GM19324 (cell line): ENCODE results near the gene ENTHD1.

Experiments used
- ATAC-seq: cut with Tn5 transposase; IDR thresholded peaks from one replicate; pipeline ENCODE4 v1.9.1; 2021; ENCODE audit warnings: mild to moderate bottlenecking, moderate library complexity; ENCODE audit not compliant: unreplicated experiment, low FRiP score

The ENTHD1 gene

DNA sequence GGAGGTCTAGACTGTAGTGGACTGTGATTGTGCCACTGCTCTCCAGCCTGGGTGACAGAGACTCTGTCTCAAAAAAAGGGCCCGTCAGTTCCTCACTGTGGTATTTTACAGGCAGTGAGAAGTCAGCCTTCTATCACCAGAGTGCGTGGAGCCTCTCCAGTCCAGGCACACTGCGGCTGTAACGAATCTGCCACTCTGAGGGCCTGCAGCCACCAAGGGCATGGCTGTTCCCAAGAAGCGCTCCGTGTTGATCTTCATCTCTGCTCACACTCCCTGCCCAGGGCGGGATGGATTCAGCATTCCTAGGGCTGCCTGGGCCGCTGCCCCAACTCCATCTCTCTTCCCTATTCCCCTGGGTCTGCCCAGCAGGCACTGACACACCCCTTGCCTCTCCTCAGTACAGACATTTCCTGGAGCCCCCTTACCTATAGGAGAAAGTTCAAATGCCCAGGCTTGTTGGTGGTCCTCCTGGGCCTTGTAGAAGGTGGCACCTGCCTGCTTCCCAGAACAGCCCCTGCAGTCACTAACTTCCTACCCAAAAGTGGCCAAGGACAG lies 174.6 kb downstream of the ENTHD1 start:
- ATAC-seq: no peak

DNA sequence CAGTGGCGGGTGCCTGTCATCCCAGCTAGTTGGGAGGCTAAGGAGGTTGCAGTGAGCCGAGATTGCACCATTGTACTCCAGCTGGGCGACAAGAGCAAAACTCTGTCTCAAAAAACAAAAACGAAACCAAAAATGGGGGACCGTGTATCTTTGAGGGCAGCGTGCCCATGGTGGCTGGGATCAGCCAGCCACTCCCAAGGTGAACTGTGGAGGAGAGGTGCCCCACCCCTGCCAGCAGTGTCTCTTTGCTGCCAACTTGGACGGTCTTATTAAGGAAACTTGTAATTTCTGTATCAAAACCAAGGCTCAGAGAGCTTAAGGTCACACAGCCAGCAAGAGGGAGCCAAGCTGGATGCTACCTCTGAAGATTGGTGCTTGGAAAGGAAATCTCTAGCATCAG lies 175.4 kb downstream of the ENTHD1 start:
- ATAC-seq: no peak

DNA sequence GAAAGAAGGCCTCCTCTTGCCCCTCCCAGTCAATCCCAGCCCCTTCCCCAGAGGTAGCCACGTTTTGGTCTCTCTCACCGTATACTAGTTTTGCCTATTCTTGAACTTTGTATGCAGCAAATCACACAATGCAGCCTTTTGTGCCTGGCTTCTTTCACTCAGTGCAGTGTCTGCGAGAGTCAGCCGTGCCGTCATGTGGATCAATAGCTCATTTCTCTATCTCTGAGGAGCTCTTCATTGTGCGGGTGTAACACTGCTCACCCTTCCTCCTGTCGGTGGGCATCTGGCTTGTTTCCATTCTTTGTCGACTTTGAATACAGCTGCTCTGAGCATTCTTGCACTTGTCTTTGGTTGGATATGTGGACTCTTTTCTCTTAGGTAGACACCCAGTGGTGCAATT lies 176.5 kb downstream of the ENTHD1 start:
- ATAC-seq: no peak

DNA sequence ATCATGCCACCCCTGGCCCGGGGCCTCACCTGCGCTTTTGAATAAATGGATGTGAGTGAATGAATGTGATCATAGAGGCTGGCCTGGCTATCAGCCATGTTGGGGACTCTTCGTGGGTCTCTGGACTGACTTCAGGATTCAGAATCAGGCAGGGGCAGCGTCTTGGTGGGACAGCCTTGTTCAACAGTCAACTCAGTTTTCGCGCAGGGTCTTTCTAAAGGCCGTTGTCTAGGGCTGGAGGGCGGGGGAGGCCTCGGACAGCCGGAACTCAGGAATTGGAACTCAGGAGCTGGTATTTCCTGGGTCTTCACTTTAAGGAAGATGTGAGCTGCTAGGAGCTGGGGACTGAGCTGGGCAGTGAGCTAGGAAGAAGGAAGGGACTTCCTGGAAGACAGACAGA lies 177.0 kb downstream of the ENTHD1 start:
- ATAC-seq: no peak

DNA sequence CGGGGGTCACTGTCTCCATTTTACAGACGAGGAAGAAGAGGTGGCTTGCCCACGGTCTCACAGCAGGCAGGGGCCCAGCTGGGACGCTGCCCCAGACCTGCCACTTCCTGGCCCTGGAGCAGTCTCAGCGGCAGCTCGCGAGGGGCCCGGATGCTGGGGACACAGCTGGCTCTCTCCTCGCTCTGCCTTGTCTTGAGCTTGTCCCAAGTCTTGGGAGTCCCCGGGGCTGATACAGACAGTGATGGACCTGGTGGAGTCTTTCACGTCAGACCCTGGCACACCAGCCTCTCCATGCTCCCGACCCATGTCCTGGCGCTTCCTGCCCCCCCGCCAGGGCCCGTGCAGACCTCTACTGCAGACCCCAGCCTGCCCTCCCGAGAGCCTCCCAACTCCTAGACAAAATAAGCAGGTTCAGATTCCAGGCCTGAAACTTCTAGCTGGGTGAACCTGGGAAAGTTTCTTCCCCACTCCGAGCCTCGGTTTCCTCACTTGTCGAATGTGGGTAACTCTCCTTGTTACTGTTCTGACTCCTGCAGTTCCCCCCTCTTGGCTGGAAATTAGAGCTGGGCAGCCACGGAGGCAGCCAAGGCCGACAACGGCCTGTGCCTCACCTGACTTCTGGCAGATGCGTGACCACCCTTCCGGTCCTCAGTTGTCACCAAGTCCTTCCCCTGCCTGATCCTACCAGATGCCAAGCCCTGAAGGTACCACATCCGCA lies 177.6 kb downstream of the ENTHD1 start:
- no peak for ATAC-seq

DNA sequence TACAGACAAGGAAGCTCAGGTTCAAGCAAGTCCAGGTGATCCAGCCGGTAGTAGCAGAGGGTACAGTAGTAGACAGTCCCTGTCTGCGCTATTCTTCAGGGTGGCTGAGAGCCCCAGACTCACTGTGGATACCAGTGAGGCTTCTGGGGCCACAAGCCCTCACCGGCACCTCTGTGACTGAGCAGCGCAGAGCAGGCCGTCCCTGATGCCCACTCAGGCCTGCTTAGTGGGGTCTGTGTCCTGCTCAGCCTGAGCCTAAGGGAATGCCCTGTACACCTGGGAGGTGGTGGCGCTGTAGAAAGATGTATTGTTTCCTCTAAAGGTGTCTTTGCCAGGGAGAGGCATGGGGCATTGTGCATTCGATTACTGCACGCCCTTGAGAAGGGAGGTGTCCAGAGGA lies 179.2 kb downstream of the ENTHD1 start:
- no peak for ATAC-seq

DNA sequence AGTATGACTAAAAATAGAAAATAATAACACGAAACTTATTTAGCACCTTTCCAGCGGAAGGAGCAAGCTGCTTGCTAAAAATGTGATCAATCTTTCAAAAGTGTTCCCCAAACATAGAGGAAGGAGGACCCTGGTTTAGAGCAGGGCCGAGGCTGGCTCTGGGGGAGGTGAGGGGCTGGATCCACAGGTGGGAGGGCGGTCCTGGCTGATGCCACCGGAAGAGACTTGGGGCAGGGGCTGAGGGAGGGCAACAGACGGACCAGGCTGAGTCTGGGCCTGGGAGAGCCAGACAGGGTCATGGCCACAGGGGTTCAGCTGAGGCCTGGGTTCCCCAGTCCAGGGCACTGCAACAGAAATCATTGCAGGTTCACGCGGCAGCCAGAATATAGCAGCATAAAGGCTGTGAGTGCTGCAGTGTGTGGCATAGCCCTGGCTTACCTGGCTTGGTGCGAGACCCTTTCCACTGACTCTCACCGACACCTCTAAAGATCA lies 179.7 kb downstream of the ENTHD1 start:
- no peak for ATAC-seq

DNA sequence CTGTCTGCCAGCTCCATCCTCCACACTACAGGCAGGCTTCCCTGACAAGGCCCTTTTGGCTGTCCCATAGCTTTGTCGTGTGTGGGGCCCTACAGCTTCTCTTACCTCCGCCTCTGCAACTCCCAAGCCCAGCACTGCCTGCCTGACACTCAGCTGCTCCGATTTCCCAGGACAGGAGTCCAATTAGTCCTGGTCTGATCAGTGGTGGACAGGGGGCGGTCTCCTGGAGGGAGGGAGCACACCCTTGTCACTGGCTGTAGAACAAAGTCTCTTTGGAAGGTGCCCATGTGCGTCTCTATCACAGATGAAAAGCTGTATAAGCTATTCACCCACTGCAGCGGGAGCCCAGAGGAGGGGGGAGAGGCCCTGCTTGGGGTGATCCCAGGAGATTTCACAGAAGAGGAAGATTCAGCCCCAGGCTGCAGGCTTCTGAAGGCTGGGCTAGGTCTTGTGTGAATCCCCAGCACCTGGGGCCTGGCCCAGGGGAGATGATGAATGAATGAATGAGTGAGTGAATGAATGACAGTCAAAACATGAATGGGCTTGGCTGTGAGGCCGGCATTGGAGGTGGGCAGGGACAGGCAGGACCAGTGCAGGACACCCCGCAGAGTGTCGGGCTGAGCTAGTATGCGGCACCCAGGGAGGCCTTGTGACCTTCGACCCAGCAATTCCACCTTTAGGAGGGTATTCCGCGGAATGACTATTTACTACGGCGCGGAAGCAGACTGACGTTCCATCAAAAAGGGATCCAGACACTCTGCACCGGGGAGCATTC lies 180.6 kb downstream of the ENTHD1 start:
- ATAC-seq: no peak

DNA sequence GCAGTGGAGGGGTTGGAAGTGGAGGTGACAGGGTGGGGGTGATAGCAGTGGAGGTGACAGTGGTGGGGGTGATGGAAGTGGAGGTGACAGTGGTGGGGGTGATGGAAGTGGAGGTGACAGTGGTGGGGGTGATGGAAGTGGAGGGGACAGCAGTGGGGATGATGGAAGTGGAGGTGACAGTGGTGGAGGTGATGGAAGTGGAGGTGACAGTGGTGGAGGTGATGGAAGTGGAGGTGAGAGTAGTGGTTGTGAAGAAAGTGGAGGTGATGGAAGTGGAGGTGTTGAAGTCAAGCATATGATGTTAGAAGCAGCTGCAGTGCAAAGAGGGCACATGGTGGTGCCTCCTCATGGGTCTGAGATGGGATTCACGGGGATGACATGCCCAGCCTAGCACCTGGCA lies 181.5 kb downstream of the ENTHD1 start:
- no peak for ATAC-seq

DNA sequence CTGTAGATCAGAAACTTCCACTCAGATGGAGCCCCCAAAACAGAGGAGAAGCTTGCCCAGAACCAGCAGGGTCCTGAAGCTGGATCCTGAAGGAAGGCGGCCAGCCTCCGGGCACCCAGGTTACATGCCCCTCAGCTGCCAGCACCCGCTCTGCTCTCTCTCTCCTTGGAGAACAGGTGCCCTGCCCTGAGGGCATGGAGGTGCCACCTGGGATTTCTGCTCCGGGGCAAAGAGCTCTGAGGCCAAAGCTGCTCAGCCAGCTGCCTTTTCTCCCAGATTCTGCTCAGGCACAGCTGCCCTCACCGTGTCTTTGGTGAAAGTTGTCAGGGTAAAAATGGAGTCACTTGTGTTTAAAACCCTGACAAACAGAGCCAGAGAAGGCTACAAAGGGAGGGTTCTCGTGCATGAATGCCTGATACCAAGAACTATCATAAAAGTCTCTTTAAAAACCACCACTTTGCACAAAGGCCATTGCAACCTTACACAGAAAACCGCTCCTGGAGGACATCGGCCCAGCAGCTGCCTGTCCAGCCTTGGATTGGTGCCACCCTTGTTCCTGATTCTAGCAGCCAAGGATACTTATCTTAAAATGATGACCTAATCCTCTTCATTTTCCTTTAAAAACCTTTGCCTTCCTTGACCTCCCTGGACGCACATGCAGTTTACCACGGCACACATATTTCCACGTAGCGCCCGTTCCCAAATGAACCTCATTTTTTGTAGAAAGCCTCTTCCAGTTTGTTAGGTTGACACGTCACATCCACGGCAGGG lies 183.0 kb downstream of the ENTHD1 start:
- ATAC-seq: no peak

DNA sequence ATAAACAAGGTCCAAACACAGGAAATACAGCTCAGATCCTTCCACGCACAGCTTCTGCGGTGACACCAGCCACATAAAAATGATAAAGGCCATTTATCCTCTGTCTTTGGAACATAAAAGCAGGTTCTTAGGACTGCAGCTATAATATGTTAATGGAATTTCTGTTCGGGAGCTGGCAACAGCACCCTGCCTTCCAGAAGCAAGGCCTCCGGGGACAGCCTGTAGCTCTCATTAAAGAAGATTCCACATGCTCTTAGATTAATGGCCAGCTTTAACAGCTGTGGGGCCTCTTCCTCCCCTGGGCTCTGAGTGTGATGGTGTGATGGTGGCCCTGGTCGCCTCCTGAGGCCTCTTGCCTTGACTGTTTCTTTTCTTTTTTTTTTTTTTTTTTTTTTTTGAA lies 185.7 kb downstream of the ENTHD1 start:
- ATAC-seq: no peak

DNA sequence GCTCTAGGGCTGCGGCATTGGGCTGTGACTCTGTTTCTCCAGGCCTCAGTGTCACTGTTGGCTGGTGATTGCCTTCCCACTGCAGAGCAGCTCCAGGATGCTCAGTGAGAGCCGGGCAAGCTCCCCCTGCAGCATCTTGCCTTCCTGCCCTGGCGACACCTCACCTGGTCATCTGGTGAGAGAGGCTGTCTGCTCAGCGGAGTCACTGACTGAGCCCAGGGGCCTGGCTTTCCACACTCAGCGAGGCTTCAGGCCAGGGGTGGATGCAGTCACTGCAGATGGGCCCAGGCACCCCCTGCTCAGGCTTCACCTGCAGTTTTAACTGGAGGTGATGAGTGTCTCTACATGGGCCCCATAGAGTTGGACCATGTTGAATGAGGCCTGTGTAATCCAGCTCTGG lies 186.2 kb downstream of the ENTHD1 start:
- no peak for ATAC-seq

DNA sequence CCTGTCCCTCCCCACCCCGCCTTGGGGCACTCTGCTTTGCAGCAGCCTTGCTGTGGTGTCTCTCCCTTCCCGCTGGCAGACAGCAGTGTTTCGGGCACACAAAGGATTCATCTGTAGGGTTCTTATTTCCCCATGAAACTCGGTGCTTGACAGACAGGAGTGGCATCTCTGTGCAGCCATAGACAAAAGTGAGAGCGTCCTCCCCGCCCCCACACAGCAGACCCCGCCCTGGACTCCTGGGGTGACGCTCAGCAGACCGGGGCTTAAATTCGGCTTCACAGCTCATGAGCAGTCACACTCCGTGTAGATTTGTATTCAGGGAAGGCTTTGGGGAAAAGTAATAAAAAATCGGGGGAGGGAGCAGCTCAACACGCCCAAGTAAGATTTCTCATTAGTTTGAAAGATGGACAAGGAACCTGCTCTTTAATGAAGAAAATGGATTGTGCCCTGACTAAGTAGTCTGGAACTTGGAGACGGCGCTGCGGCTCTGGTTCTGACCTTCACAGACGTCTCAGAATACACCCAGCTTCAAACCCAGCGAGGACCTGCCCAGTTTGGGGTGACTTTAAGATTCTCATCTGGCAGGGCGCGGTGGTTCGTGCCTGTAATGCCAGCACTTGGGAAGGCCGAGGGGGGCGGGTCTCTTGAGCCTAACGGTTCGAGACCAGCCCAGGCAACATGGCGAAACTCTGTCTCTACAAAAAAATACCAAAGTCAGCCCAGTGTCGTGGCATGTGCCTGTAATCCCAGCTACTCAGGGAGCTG lies 187.0 kb downstream of the ENTHD1 start:
- no peak for ATAC-seq

DNA sequence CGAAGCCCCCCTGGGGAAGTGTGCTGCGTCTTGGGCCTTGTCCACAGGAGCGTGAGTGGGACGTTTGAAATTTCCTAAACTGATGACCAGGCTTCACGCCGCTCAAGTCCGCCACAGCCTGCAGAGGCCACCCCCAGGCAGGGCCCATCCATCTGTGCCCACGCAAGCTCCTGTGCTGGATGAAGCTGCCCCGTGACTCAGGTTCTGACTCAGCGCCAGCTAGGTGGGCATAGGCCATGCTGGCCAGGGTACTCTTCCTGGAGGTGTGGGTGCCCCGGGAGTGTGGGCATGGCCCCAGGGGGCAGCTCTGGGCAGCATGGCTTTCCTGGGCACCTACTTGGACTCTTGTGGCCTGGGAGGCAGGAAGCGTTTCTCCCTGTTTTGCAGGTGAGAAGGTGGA lies 188.2 kb downstream of the ENTHD1 start:
- no peak for ATAC-seq

DNA sequence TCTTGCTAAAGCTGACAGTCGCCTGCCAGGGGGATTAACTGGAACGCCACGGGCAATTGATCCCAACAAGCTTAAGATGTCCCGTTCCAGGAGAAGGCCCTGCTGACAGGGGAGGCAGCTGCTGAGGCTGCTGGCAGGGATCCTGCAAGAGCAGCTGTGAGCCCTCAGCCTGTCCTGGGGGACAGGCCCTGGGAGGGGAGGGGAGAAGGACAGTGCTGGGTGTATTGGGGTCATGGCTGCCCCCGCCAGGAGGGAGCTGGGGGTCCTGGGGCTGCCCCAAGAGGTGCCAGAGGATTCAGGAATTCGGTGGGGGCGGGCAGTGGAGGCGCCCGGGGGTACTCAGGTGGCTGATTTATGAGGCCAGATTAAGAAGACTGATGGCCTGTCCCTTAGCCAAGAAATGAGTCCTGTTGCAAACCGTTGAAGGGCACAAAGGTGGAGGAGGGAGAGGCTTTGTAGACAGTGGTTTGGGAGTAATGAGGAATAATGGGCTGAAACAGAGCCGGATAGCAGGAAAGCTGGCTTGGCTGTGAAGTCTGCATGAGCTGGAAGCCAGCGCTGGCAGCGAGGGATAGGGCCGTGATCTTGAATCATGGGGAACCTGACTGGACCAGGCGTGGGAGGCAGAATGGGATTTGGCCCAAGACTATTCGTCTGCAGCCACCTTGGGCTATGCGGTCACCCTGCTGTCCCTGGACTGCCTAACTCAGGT lies 189.5 kb downstream of the ENTHD1 start:
- no peak for ATAC-seq

DNA sequence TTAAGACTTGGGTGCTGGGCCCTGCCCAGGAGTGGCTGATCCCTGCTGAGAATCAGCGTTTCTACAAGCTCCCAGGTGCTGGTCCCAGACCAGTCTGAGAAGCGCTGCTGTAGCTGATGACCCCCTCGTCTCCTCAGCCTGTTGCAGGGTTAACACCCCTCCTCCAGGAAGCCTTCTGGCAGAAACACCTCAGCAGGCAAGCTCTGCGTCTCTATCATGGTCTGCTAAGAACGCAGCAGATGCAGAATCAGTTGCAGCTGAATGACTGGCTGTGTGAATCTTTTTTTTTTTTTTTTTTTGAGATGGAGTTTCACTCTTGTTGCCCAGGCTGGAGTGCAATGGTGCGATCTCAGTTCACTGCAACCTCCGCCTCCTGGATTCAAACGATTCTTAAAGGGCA lies 190.5 kb downstream of the ENTHD1 start:
- ATAC-seq: no peak

DNA sequence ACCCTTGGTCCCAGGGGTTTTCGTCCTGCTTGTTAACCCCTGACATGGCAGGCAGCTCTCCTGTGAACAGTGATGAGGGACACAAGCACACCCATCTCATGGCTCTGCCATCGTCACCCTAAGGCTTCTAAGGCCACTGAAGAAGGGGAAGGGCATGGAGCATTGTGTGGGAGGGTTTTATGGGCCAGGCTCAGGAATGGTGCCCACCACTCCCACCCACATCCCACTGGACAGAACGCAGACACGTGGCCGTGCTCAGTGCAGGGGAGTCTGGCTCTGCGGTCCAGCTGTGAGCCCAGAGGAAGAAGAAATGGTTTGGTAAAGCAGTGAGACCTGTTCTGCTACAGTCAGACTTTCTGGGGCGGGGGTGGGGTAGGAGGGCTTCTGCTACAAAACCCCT lies 193.0 kb downstream of the ENTHD1 start:
- ATAC-seq: no peak

DNA sequence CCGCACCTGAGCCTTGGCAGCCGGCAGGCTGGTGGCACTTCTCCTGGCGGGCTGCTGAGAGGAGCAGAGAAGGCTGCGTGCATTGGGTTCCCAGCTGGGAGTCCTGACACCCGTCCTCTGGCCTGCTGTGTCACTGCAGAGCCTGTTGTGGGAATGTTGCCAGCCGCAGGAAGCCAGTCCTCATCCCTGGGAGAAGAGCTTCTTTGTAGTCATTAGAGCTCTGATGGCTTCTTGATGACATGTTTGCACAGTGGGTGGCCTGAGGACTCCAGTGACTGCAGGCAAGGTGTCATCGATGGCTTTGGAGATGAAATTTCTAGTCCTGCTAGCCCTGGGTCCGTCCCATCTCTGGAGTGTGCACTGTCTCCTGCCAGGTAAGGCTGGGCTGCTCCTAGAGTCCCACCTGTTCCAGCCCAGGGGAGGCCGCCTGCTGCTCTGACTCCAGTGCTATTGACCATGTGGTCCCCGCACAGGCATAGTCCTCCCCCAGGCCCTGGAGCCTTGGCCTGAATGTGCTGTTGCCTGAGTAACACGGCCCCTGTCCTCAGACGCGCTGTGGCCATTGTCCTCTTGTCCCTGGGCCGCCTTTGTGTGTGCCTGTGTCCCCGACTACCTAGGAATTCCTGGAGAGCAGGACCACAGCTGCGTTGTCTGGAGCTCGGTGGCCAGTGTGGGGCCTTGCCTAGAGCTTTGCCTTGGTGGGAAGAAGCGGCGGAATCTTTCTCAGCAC lies 193.8 kb downstream of the ENTHD1 start:
- no peak for ATAC-seq
